CD1c-positive myeloid dendritic cell (primary cell): ENCODE measurements around the gene TRIM59.
"Not testable (repeated sequence)": the region's sequence is repeated elsewhere in the genome, so short reads cannot be mapped to it uniquely, and the experiment has no call there.

Experiments used
- DNase-seq: peaks from one replicate; pipeline ENCODE4 v3.0.0-alpha.2; 2016; ENCODE audit errors: extremely low spot score

TRIM59 gene

DNA sequence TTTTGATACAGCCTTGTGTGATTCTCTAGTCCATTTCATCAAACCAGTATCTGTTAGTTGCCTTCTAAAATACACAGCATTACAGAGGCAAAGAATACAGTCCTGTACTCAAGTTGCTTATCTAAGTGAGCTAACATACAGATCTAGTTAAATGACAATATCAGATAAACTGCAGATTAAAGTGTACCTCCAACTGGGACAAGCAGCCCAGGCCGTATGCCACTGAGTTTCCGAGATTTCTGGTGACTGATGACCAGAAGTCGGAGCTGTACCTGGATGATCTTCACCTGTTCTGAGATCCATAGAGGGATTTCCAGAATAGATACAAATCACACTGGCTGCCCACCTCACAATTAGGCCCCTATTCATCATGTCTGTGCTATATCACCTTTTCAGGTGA, 6.3 kb upstream of the TRIM59 start:
- no peak for DNase-seq

DNA sequence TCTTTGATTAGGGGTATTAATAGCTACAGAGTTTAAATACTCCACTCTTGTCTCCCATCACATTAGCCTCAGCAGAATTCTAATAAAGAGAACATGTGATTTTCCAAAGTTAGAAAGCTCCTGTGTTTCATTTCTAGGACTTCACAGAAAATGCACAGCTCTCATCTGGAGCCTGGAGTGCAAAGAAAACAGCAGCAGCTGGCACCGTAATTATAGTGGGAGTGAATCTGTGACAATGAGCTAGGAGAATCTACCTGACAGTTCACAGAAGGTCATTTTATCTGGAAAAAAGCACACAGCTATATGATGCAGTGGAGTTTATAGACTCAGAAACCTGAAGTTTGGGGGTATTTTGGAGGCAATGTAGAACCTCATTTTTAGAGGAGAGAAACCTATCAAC, 5.4 kb upstream of the TRIM59 start:
- no peak for DNase-seq

DNA sequence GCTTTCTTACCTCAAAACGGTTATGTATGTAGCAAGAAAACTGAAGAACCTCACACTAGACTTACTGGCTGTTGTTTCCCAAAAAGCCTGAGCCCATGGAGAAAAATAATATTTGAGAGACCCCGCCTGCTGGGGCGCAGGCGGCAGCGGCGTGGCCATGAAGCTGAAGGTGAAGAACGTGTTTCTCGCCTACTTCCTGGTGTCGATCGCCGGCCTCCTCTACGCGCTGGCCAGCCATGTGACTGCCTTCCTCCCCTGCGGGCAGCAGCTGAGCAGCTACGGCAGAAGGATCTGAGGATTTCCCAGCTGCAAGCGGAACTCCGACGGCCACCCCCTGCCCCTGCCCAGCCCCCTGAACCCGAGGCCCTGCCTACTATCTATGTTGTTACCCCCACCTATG, 2.7 kb upstream of the TRIM59 start:
- DNase-seq: not testable (repeated sequence)

DNA sequence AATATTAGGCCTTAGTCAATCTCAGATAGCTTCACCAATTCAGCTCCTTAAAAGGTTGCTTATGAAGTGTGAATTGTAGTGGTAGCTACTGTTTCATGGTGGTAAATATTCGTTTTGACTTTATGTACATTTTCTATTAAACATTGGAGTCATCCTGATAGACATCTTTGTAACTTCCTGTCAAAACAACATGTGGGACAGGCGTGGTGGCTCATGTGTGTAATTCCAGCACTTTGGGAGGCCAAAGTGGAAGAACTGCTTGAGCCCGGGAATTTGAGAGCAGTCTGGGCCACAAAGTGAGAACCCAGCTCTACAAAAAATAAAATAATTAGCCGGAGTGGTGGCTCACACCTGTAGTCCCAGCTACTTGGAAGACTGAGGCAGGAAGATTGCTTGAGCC, 2.0 kb upstream of the TRIM59 start:
- DNase-seq: no peak

- no peak for DNase-seq
These were observed 1.3 kb upstream of the TRIM59 start for GRCh38 chr3:160450846-160451245.

GRCh38 chr3:160448845-160449635, 546 bp downstream of the TRIM59 start:
- peak; percentile 38 for DNase-seq

DNA sequence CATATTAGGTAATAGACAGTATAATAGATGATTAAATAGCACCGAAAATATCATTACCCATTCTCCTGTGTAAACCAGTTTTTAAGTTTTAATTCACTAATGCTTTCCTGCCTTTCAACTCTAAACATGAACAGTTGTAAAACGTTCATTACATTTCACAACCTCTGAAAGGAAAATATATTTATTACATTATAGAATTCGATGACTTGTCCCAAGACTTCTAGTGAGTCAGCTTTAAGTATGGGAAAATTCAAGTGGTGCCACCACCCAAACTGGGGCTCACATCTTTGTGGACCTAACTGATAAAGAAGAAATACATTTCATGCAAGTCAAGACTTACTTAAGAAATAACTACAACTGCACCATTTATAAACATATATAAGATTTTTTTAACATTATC, 2.0 kb downstream of the TRIM59 start:
- DNase-seq: no peak

DNA sequence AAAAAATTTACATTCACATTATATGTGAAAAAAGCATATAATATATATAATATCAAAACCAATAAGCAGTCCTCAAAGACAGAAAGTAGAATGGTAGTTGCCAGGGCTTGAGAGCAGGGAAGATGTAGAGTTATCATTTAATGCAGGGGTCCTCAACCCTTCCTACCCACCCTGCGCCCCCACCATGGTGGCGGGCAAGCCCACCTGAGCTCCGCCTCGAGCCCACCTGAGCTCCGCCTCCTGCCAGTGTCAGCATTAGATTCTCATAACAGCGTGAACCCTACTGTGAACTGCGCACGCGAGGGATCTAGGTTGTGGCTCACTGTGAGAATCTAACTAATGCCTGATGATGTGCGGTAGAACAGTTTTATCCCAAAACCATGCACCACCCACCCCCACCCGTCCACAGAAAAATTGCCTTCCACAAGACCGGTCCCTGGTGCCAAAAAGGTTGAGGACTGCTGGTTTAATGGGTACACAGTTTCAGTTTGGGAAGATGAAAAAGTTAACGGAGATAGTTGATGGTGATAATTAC, 3.0 kb downstream of the TRIM59 start:
- DNase-seq: no peak

- DNase-seq: no peak
These were observed 3.7 kb downstream of the TRIM59 start for GRCh38 chr3:160445854-160446253.

DNA sequence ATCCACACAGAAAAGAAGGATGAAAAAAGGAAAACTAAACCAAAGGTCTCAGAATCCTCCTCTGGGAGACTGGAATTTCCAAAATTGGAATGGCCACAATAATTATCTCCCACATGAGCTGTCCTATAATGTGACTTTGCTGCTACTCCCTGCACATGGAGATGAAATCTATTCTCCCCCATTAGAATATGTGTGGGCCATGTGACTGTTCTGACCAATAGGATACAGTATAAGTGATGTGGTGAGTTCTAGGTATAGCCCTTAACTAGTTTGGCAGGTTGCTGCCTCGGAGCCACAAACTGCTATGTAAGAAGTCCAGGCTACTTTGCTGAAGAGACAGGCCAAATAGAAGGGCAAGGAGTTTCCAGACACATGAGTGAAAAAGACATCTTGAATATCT, 5.2 kb downstream of the TRIM59 start:
- no peak for DNase-seq

GRCh38 chr3:160440687-160441086, 8.9 kb downstream of the TRIM59 start:
- no peak for DNase-seq

GRCh38 chr3:160437083-160437455, 12.5 kb downstream of the TRIM59 start:
- no peak for DNase-seq

DNA sequence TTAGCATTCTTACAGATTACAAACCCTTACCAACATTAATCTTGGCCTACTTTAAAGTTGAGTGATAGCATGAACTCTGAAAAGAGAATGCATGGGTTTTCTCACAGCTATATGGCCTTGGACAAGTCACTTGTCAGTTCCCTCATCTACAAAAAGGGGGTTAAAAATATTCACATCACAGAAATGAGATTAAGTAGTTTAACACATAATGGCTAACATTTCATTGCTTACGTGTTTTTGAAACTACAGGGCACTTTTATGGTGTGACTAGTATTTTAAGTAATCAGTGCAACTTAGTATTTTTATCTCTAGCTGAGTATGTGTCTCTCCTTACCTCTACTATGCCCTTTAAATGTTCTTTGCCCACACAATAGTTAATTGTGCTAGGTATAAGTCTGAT, 13.8 kb downstream of the TRIM59 start:
- no peak for DNase-seq

GRCh38 chr3:160435095-160435494, 14.5 kb downstream of the TRIM59 start:
- DNase-seq: no peak

- no peak for DNase-seq
These were observed 15.5 kb downstream of the TRIM59 start for GRCh38 chr3:160434071-160434470.

DNA sequence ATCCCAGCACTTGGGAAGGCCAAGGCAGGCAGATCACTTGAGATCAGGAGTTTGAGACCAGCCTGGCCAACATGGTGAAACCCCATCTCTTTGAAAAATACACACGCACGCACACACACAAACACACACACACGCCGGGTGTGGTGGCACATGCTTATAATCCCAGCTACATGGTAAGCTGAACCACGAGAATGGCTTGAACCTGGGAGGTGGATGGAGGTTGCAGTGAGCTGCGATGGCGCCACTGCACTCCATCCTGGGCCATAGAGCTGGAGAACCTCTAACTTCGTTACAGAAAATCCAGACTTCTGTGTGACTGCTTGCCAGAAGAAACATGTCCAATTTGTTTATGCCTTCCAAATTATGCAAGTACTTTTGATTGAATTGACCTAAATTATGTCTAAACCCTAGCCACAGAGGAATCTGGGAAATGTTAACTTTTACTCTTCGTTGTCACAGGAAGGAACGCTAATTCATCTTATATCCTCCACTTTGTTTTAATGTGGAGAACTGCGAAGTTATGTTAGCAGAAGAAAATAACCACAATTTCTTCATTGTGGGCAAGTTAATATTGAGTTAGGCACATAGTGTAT, 21.7 kb downstream of the TRIM59 start:
- no peak for DNase-seq

- no peak for DNase-seq
These were observed 32.3 kb downstream of the TRIM59 start for GRCh38 chr3:160417311-160417710.

- peak; percentile 80 for DNase-seq
These were observed 35.9 kb downstream of the TRIM59 start for GRCh38 chr3:160413613-160414248.

DNA sequence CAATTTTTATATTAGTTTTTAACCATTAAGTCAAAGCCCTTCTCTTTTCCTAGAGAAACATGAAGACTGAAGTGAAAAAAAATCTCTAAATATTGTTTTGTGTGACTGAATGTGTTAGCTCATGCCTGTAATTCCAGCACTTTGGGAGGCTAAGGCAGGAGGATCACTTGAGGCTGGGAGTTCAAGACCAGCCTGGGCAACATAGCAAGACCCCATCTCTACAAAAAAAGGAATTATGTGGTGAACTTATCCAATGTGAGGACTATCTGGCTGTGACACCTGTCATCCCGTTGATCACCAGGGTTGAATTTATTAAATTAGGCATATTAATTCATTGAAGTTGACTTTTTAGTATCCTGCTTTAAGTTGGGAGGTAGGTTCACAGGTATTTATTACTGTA, 37.1 kb downstream of the TRIM59 start:
- no peak for DNase-seq

- no peak for DNase-seq
These were observed 39.6 kb downstream of the TRIM59 start for GRCh38 chr3:160409812-160410610.

DNA sequence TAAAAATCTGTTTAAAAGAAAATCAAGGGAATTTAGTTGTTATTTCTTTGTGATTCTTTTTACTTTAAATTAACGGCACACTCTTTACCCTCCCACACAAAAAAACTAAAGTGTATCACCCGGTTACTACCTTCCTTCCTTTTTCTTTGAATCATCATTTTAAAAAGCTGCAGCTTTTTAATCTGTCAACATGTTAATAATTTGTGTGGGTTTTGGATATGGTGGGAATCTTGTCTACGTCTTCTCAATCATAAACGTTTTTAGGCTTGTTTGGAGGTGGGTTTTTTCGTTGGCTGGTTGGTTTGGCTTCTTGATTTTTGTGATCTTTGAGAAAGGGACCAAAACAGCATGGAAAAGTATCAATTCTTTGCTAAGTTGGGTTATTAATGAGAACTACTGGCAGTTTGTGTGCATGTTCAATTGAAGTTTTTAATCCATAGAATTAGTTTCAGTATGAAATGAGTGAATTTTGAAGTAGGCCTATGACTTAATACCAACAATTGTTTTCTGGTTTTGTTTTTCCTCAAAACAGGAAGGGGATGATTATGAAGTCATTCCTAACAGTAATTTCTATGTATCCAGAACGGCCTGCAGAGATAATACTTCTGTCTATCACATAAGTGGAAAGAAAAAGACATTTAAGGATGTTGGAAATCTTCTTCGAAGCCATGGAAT, 45.7 kb downstream of the TRIM59 start:
- DNase-seq: peak; percentile 14
